Choroid plexus epithelial cell (primary cell): ENCODE data around the gene ZSWIM1.

Experiments used
- DNase-seq: peaks from one replicate; pipeline ENCODE4 v3.0.0-alpha.2; 2010; ENCODE audit warnings: low read depth
- H3K4me3 ChIP-seq: 2 replicates; pipeline ENCODE4 v1.5.1; 2011; ENCODE audit warnings: low read depth, mild to moderate bottlenecking, control low read depth, low read length, moderate library complexity
- TF ChIP-seq, protein P1 (sequence below): conservative IDR thresholded peaks from 2 replicates; pipeline ENCODE4 v1.5.1; 2011; ENCODE audit warnings: low read depth, mild to moderate bottlenecking, control low read depth, inconsistent platforms, low read length, moderate library complexity

Gene ZSWIM1

DNA sequence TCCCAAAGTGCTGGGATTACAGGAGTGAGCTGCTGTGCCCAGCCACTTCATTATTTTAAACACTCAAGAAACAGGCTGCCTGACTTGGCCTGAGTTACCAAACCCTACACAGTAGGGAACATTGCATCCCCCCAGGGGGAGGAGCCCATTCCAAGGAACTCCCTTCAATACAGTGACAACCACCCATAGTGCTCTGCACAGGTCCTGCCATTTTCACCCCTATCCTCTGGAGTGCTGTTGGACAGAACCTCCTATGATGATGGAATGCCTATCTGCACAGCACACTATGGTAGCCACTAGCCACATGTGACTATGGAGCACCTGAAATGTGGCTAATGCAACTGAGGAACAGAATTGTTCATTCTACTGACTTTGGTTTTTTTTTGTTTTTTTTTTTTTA lies 35.6 kb upstream of the ZSWIM1 start:
- DNase-seq: no peak
- TF ChIP-seq, protein P1, sequence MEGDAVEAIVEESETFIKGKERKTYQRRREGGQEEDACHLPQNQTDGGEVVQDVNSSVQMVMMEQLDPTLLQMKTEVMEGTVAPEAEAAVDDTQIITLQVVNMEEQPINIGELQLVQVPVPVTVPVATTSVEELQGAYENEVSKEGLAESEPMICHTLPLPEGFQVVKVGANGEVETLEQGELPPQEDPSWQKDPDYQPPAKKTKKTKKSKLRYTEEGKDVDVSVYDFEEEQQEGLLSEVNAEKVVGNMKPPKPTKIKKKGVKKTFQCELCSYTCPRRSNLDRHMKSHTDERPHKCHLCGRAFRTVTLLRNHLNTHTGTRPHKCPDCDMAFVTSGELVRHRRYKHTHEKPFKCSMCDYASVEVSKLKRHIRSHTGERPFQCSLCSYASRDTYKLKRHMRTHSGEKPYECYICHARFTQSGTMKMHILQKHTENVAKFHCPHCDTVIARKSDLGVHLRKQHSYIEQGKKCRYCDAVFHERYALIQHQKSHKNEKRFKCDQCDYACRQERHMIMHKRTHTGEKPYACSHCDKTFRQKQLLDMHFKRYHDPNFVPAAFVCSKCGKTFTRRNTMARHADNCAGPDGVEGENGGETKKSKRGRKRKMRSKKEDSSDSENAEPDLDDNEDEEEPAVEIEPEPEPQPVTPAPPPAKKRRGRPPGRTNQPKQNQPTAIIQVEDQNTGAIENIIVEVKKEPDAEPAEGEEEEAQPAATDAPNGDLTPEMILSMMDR: no peak

DNA sequence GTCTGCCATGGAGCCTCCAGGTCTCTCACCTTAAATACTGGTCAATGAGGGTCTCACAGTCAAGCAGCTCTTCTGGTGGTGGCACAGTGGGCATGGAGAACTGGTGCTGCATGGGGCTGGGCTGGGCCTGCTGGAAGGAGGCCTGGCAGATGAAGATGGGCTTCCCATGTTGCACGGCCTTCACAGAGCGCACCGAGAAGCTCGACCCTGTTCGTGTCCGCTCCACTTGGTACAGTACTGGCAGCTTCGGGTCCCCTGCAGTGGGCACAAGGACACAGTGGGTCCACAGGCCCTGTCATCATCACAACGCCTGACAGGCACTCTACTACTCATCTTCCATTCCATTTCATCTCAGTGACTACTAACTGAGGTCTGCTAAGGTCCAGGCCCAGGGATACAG lies 32.6 kb upstream of the ZSWIM1 start:
- TF ChIP-seq, protein P1: no peak
- no peak overlapping the region for H3K4me3 ChIP-seq
- DNase-seq: no peak

More for the DNA sequence above, 35.6 kb upstream of the ZSWIM1 start:
- H3K4me3 ChIP-seq: no peak overlapping the region

DNA sequence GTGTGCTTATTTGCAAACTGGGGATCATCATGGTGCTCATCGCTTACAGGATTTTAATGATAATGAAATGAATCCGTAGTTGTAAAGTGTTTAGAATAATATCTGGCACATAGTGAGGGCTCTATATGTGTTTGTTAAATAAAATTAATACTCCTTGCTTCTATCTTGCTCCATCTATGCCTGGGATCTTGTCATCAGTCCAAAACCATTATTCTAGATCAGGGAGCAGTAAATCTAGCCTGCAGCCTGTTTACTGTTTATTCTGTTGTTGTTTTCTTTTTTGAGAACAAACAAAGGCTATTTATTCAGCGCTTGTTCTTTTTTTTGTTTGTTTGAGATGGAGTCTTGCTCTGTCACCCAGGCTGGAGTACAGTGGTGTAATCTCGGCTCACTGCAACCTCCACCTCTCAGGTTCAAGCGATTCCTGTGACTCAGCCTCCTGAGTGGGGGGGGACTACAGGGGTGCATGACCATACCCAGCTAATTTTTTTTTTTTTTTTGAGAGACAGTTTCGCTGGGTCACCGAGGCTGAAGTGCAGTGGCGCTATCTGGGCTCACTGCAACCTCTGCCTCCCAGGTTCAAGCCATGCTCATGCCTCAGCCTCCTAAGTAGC lies 32.0 kb upstream of the ZSWIM1 start:
- H3K4me3 ChIP-seq: no peak overlapping the region
- TF ChIP-seq, protein P1: no peak

DNA sequence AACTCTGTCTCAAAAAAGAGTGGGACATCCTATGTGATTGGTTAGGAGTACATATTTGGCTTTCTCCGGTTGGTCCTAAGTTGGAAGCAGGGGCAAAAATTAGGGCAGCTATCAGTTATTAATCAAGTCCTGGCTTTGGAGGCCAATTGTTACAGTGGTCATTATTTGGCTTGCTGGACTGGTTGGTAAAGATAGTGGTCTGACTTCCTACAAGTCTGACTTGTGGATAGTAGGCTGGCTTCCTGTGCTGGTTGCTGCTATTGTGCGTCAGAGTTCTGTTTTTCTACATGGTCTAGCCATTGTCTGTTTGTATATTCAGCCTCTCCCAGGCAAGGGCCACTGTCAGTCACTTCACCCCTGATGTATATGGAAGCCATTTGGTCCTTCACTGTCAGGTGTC lies 30.8 kb upstream of the ZSWIM1 start:
- no peak overlapping the region for H3K4me3 ChIP-seq
- TF ChIP-seq, protein P1: no peak
- DNase-seq: no peak

More for the DNA sequence above, 32.0 kb upstream of the ZSWIM1 start:
- no peak for DNase-seq

DNA sequence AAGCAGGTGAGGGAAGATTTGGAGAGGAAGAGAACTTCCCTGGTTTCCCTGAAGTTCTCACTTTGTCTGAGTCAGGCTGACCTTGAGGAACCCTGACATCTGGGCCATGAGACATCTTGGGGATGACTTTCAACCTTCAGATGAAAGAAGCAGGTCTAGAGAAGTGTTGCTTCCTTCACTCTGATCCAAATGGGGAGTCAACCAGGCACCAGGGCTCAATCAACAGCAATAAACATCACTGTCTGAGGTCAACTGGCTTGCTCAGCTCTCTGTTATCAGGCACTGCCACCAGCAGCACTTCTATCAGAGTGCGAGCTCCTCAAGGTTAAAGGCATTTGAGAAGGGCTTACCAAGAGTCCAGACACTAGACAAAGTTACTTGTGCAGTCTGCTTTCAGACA lies 30.1 kb upstream of the ZSWIM1 start:
- TF ChIP-seq, protein P1: no peak
- no peak overlapping the region for H3K4me3 ChIP-seq
- DNase-seq: no peak

DNA sequence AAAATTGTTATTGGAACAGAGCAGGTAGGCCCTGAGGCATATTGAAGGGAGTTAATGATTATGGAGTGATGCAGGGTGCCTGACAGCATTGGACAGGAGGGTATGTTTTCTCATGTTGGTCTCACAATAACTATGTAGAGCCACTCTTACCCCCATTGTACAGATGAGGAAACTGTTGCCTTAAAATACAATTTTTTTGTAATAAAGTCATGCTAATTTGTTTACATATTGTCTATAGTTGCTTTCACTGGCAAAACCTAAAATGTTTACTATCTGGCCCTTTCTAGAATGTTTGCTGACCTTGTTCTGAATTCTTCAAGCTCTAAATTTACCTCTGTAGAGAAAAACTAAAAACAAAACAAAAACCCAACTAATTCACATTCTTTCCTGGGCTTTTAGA lies 29.5 kb upstream of the ZSWIM1 start:
- no peak overlapping the region for H3K4me3 ChIP-seq
- TF ChIP-seq, protein P1: no peak
- no peak for DNase-seq

DNA sequence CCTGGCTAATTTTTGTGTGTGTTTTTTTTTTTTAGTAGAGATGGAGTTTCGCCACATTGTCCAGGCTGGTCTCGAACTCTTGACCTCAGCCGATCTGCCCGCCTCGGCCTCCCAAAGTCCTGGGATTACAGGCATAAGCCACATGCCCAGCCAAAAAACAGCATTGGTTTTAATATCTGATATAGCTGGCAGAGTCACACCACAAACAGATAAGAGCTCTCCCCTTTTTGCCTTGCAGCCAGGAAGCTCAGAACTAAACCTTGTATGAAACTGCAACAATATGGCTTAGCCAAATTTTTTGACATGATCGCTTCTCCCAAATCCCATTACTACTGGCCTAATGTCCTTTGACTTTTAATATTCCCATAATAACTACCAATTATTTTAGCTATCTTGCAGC lies 28.7 kb upstream of the ZSWIM1 start:
- no peak overlapping the region for H3K4me3 ChIP-seq
- DNase-seq: no peak
- TF ChIP-seq, protein P1: no peak
